Neural crest cell (in vitro differentiated cells): ENCODE data around the gene SLC22A31. TPM values are rescaled to one million over a fixed set of nuclear protein-coding genes. Genes with fewer than 3 reads are reported as not detected.

Source experiments
- DNase-seq: peaks from one replicate; pipeline ENCODE4 v3.0.0; 2021; ENCODE audit warnings: low read depth, mixed read lengths, low spot score
- H3K27ac Mint-ChIP-seq: one replicate; pipeline ENCODE4 v1.8.0; 2021; ENCODE audit warnings: mild to moderate bottlenecking, mixed read lengths; ENCODE audit not compliant: unreplicated experiment
- H3K27me3 Mint-ChIP-seq: 2 replicates; pipeline ENCODE4 v1.8.0; 2021; ENCODE audit warnings: low read depth, mild to moderate bottlenecking, mixed read lengths
- H3K36me3 Mint-ChIP-seq: 2 replicates; pipeline ENCODE4 v1.8.0; 2021; ENCODE audit warnings: low read depth, mild to moderate bottlenecking, mixed read lengths
- H3K4me1 Mint-ChIP-seq: 2 replicates; pipeline ENCODE4 v1.8.0; 2021; ENCODE audit warnings: mixed read lengths
- H3K4me3 Mint-ChIP-seq: one replicate; pipeline ENCODE4 v1.8.0; 2021; ENCODE audit warnings: mild to moderate bottlenecking, mixed read lengths
- H3K9me3 Mint-ChIP-seq: 2 replicates; pipeline ENCODE4 v1.8.0; 2021; ENCODE audit warnings: mixed read lengths
- CTCF ChIP-seq: fragments of 200-600 bp; sonication (generic); conservative IDR thresholded peaks from 2 replicates; pipeline ENCODE4 v1.5.0; 2021; ENCODE audit warnings: antibody characterized with exemption, mild to moderate bottlenecking
- total RNA-seq: library from RNA; stranded (reverse); gene quantifications from 2 replicates; pipeline ENCODE4 v1.2.1, GENCODE V29; 2021

Gene SLC22A31
- total RNA-seq, 1 donor from 2014 or later, result 1.4 TPM

- no peak for DNase-seq
- Mint-ChIP-seq H3K4me3 (no peak overlapping the region), H3K9me3 (no peaks in the 10 kb centered on the region), H3K27ac (no peak overlapping the region), H3K36me3 (no peaks in the 10 kb centered on the region), H3K27me3 (peaks cover 9% of the 10 kb centered on the region), H3K4me1 (no peaks in the 10 kb centered on the region)
- no peak for TF ChIP-seq CTCF
These were observed 21.2 kb downstream of the SLC22A31 start for GRCh38 chr16:89179148-89179484.

- DNase-seq, result no peak
- H3K4me3 Mint-ChIP-seq, result no peak overlapping the region
- peaks cover 9% of the 10 kb centered on the region for H3K27me3 Mint-ChIP-seq
- no peaks in the 10 kb centered on the region for H3K9me3 Mint-ChIP-seq
- H3K36me3 Mint-ChIP-seq, result no peaks in the 10 kb centered on the region
- no peaks in the 10 kb centered on the region for H3K4me1 Mint-ChIP-seq
- H3K27ac Mint-ChIP-seq, result no peak overlapping the region
- TF ChIP-seq CTCF, result no peak
These were observed 21.7 kb downstream of the SLC22A31 start for GRCh38 chr16:89178453-89179147.

- Mint-ChIP-seq H3K9me3 (no peaks in the 10 kb centered on the region), H3K27me3 (peaks cover 6% of the 10 kb centered on the region), H3K4me3 (no peak overlapping the region), H3K36me3 (no peaks in the 10 kb centered on the region), H3K27ac (no peak overlapping the region), H3K4me1 (no peaks in the 10 kb centered on the region)
- no peak for TF ChIP-seq CTCF
- no peak for DNase-seq
These were observed 22.8 kb downstream of the SLC22A31 start for GRCh38 chr16:89177501-89177900.

GRCh38 chr16:89176717-89177116 is 23.6 kb downstream of the SLC22A31 start:
- Mint-ChIP-seq H3K27ac (no peak overlapping the region), H3K27me3 (peaks cover 7% of the 10 kb centered on the region)
- TF ChIP-seq CTCF, result no peak

GRCh38 chr16:89176147-89176690 is 24.1 kb downstream of the SLC22A31 start:
- Mint-ChIP-seq H3K4me3 (no peak overlapping the region), H3K36me3 (no peaks in the 10 kb centered on the region), H3K4me1 (no peaks in the 10 kb centered on the region), H3K9me3 (no peaks in the 10 kb centered on the region), H3K27ac (no peak overlapping the region), H3K27me3 (peaks cover 7% of the 10 kb centered on the region)
- no peak for TF ChIP-seq CTCF
- DNase-seq, result no peak

More at GRCh38 chr16:89176717-89177116, 23.6 kb downstream of the SLC22A31 start:
- Mint-ChIP-seq H3K9me3 (no peaks in the 10 kb centered on the region), H3K4me1 (no peaks in the 10 kb centered on the region), H3K36me3 (no peaks in the 10 kb centered on the region), H3K4me3 (no peak overlapping the region)
- no peak for DNase-seq
